Lung microvascular endothelial cell (primary cell): Measurements from ENCODE around the gene GRID1. TPM values are rescaled to one million over a fixed set of nuclear protein-coding genes. Genes with fewer than 3 reads are reported as not detected.

Source experiments
- DNase-seq, 2 donors: peaks; one replicate each; pipeline versions ENCODE4 v3.0.0 to v3.0.0-alpha.2; 2010; ENCODE audit warnings: low read depth in 2 of 2
- total RNA-seq: library from RNA; depleted of rRNA; stranded (reverse); fragments of >200 nt; gene quantifications from 2 replicates; pipeline ENCODE4 v1.2.1, GENCODE V29; 2014

The GRID1 gene
- total RNA-seq, result under 0.01 TPM in 1 of 2 replicates, not detected in the other

DNA sequence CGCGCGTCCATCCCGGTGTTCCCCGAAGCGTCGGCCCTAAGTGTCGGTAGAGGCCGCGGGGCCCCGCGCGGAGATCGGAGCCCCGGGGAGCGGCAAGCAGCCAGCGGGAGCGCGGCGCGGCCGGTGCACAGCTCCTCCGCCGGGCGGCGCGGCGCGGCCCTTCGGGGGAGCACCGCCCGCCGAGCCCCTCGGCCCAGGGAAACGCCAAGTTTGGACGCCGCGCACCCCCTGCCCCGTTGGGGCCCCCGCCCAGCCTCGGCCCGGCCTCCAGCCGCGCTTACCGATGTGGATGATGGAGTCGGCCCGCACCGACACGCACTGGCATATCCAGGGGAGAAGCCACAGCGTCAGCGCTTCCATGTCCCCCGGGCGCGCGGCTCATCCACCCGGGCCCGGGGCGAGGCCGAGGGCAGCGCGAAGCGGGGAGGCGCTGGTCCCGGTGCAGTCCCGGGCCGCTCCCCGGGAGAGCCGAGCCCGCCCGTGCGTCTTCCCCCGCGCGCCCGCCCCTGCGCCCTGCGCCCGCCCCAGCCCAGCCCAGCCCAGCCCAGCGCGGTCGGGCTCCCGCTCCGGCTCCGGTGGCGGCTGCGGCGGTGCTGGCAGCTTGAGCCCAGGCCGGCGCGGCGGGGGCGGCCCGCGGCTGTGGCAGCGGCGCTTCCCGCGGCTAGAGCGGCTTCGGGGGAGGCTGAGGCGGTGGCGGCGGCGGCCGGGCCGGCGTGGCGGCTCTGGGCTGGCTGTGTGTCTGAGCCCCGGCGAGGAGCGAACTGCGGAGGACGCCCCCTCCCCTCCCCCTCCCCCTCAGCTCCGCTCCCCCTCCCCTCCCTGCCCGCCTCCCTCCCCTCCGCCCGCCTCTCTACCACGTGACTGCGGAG lies at the start of gene GRID1:
Gene GRID1, minus strand, starts transcription at position 763 of the 869 bp plus-strand sequence.
- peak in 1 of 2 donors; percentile 20 for DNase-seq

DNA sequence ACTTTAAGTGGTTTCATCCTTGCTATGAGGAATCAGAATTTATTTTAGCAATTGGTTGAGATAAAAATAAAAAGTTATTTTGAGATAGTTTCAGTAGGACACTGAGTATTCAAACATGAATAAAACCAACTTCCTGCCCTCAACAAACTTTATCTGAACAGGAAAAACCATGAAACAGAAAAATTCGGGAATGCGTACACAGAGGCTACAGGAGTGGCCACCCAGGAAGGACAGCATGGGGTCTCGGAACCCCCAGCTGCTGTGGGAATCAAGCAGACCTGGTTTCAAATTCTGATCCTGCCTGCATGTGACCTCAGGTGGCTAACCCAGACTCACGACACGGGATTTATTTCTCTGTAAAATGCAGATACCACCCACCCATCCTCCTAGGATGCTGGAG lies 49.0 kb upstream of the GRID1 start:
- no peak for DNase-seq

- DNase-seq, result no peak
Measured at GRCh38 chr10:86415116-86415515, 48.5 kb upstream of the GRID1 start.

DNA sequence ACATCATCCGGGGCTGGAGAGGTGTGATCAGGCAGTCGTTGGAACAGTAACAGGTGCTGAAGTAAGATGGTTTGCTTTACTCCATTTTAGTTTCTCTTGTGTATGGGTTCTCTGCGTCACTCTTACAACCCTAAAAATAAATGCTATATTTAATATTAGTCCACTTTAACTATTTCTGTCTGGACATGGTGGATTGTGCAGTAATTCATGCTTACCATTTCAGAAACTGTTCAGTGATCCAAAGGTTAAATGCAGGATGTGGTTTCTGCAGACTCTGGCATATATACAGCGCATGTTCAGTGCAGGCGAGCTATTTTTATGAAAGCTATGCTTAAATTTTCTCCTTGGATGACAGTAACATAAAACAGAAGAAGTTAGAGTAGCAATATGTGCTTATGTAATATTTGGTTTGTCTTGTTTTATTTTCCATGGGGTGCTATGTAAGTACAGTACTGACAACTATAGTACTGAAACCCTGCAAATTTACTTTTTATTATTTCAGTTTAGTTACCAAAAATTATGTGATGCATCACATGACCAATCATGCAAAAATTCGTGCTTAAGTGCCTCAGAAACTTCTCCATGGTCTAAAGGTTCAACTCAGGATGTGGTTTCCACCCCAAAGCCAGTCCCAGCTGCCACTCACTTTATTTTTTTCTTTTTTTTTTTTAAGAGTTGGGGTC lies 46.6 kb upstream of the GRID1 start:
- no peak for DNase-seq

- DNase-seq, result no peak
Measured at GRCh38 chr10:86411852-86412560, 45.4 kb upstream of the GRID1 start.

GRCh38 chr10:86411281-86411841 lies 44.8 kb upstream of the GRID1 start:
- peak; percentile 65 to 83 for DNase-seq

- no peak for DNase-seq
Measured at GRCh38 chr10:86410542-86411124, 44.0 kb upstream of the GRID1 start.

- no peak for DNase-seq
Measured at GRCh38 chr10:86409183-86409582, 42.6 kb upstream of the GRID1 start.

DNA sequence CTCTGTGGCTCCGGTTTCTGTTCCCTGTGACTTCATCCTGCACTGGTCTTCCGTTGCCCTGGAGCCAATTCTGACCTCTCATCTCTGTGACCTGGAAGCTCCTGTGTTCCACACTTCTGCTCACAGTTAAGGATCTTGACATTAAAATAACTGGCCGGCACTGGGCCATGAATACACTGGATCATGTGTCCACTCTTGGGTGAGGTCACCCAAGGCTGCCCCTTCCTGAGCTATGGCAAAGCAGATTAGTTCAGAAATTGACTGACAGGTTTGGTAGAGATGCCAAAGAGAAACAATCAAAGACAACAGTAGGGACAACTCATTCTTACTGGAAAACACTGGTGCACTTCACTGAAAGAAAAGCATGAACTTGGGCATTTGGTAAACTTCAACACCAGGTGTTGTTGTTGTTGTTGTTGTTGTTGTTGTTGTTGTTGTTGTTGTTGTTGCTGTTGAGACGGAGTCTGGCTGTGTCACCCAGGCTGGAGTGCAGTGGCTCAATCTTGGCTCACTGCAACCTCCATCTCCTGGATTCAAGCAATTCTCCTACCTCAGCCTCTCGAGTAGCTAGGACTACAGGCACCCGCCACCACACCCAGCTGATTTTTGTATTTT lies 36.7 kb upstream of the GRID1 start:
- no peak for DNase-seq

GRCh38 chr10:86402283-86402941 lies 35.8 kb upstream of the GRID1 start:
- DNase-seq, result no peak

DNA sequence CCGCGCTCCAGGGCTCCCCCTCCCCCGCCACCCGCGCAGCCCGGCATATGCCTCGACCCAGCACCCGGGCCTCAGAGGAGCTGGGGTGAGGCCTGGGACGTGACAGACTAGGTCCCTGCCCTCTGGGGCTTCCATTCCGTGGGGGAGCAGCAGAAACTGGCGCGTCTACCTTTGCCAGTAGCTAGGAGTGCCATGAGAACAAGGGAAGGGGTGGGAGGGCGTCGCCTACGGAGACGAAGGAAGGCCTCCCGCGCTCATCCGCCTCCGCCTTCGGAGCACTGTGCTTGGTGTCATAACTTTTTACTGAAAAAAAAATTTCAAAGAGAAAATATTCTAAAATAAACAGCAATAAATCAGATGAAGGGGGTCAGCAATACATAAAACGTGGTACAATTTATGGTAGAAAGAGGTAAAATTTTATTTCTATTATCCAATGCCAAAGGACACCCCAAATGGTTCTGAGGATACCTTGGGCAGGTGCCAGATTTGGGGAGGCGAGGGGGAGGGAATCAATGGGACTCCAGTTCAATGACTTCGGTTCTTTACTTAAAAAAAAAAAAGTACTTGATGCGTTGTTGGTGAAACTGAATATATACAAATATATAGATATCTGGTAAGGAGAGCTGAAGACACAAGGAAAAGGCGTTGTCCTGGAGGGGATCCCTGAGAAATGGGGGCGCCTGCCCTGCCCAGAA lies 35.1 kb upstream of the GRID1 start:
- DNase-seq, result no peak

DNA sequence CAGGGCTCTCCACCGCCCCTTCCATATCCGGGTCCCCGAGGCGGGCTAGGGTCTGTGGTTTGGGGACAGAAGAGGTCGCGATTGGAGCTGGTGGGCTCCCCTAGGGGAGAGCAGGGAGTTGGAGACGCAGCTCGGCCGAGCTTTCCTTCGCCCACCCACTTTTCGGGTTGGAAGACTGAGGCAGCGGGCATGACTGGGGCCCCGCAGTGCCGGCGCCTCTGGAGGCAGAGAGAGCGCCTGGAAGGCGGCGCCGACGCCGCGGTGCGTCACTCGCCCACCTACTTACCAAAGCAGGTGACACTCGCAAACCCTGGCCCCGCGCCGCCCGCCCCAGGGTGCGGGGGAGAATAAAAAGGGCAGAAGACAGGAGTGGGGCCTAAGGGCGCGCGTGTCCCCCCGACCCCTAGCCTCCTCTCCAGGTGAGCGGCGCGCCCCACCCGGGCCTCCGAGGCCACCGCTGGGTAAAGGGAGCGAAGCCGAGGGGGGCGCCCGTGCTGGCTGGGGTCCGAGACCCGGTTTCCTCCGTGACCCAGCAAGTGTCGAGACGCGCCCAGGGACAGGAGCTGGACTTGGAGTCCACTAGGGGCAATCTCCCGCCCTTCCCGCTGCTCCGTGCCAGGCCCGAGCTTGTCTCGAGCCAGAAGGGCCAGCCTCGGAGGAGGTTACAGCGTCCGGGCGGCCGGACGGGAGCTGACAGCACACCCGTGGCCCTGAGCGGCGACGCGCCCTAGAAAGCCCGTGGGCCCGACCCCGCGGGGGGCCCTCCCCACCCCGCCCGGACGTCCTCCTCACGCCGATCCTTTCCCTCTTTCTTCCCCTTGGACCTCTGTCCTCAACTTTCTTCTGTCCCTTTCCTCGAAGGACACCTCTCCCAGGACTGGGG lies 34.4 kb upstream of the GRID1 start:
- peak in 1 of 2 donors; percentile 32 for DNase-seq

GRCh38 chr10:86399879-86400704 lies 33.5 kb upstream of the GRID1 start:
- DNase-seq, result peak; percentile 94 to 95

DNA sequence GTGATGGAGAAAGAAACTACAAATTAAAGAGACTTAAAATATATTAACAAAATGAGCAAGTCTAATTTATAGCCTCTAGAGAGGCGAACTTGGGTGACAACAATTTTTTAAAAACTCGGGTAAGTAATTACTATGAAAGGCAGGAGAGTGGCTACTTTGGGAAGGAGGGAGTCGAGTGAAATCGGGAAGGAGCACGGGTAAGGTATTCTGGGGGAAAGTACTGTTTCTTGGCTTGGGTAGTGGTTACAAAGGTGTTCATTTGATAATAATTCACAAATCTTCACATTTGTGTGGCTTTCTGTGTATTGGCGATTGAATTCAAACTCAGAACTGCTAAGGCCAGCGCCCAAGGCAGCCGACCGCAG lies 32.9 kb upstream of the GRID1 start:
- DNase-seq, result no peak

GRCh38 chr10:86397120-86397519 lies 30.5 kb upstream of the GRID1 start:
- no peak for DNase-seq

- DNase-seq, result no peak
Measured at GRCh38 chr10:86393862-86394455, 27.4 kb upstream of the GRID1 start.

DNA sequence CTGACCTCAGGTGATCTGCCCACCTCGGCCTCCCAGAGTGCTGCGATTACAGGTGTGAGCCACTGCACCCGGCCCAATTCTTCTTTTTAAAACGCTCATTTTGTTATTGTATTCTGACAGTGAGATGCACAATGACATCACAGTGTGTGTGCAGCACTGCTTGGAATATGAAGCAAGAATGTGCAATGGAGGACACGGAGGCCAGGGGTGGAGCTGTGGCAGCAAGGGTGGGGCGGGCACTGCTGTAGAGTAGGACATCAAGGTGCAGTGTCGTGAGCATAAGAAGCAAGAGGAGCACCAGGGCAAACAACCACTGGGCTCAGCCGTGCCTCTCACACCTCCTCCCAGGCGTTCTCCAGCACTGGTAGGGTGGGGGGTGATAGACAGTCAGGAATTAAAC lies 26.8 kb upstream of the GRID1 start:
- DNase-seq, result no peak

GRCh38 chr10:86392723-86393094 lies 26.1 kb upstream of the GRID1 start:
- DNase-seq, result no peak
